Peyer's patch (tissue), 4 donors: ENCODE measurements around the gene RAB22A. TPM values are rescaled to one million over a fixed set of nuclear protein-coding genes. Genes with fewer than 3 reads are reported as not detected.

Experiments
- DNase-seq, 3 donors: peaks; one replicate each; pipeline ENCODE4 v3.0.0-alpha.2; 2017 to 2019
- H3K27ac ChIP-seq, 4 donors: fragments of 200-600 bp; sonication (generic); one replicate each; pipeline ENCODE4 v1.5.1; 2016 to 2019
- H3K27me3 ChIP-seq, 2 donors: fragments of 200-600 bp; sonication (generic); one replicate each; pipeline ENCODE4 v1.5.1; 2019
- H3K36me3 ChIP-seq, 3 donors: fragments of 200-600 bp; sonication (generic); one replicate each; pipeline ENCODE4 v1.5.1; 2016 to 2019
- H3K4me1 ChIP-seq, 4 donors: fragments of 200-600 bp; sonication (generic); one replicate each; pipeline ENCODE4 v1.5.1; 2016 to 2019
- H3K4me3 ChIP-seq, 4 donors: fragments of 200-600 bp; sonication (generic); 1 replicate in 3 of 4; 2 replicates in 1 of 4; pipeline ENCODE4 v1.5.1; 2016 to 2019; ENCODE audit warnings: mild to moderate bottlenecking in 1 of 4
- H3K9me3 ChIP-seq, 4 donors: fragments of 200-600 bp; sonication (generic); one replicate each; pipeline ENCODE4 v1.5.1; 2016 to 2019; ENCODE audit warnings: mild to moderate bottlenecking in 1 of 4
- CTCF ChIP-seq, 6 experiments: fragments of 450-650 bp in 4 of 6; fragments of 200-600 bp in 2 of 6; sonication (generic) in 1 of 6; IDR thresholded peaks; one replicate each; pipeline ENCODE4 v1.5.1; 2017 to 2019; ENCODE audit warnings: antibody characterized with exemption in 6 of 6, mild to moderate bottlenecking in 3 of 6, moderate library complexity in 1 of 6
- POLR2A ChIP-seq, 2 donors: fragments of 450-650 bp; IDR thresholded peaks; one replicate each; pipeline ENCODE4 v1.5.1; 2017; ENCODE audit warnings: antibody characterized with exemption in 2 of 2, mild to moderate bottlenecking in 2 of 2, moderate library complexity in 2 of 2
- total RNA-seq, 4 donors: library from RNA; depleted of rRNA; stranded (reverse); fragments of >200 nt; gene quantifications; one replicate each; pipeline ENCODE4 v1.1.0, GENCODE V29; 2016

Gene RAB22A
- total RNA-seq, 4 donors from 2014 or later: 12.4 to 29.4 (median 19.2) TPM

DNA sequence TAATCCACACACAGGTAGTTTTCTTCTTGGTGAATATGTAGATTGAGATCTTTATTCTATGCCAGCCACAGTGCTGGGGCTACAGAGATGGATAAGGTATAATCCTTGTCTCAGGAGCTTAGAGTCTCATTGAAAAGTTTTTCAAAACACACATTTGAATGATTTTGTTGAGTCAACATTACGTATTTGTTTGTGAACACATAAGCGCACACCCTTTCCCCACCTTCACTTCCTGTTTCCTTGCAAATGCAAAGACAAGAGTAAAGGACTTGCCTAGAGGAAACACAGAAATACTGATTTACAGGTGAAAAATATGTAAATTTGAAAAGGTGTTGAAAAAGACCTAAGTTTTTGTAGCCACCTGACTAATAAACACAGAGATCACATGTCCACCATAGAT lies 107.3 kb downstream of the RAB22A start:
- H3K4me1 ChIP-seq: no peaks in the 10 kb centered on the region
- H3K27me3 ChIP-seq: no peaks in the 10 kb centered on the region
- H3K27ac ChIP-seq: no peak overlapping the region
- no peak for DNase-seq
- TF ChIP-seq CTCF (IDR thresholded peaks at IDR 0.05) (no peak), POLR2A (IDR thresholded peaks at IDR 0.05) (no peak)
- no peak overlapping the region for H3K4me3 ChIP-seq
- H3K36me3 ChIP-seq: peaks cover 0 to 32% (median 0%) of the 10 kb centered on the region in 3 donors
- no peaks in the 10 kb centered on the region for H3K9me3 ChIP-seq

Other genes with a start within 250 kb of the RAB22A start
- not detected for gene ANKRD60, start 81.1 kb upstream of the RAB22A start, total RNA-seq
- gene VAPB, start 79.5 kb downstream of the RAB22A start, total RNA-seq: 10 to 100 TPM; 24.6 to 30.8 (median 29.4) TPM
- not detected for gene APCDD1L, start 205.7 kb downstream of the RAB22A start, total RNA-seq